NCI-H2171 (cell line): Measurements from ENCODE around the gene FOXN3.
"Not testable (repeated sequence)": the region's sequence is repeated elsewhere in the genome, so short reads cannot be mapped to it uniquely, and the experiment has no call there.

ENCODE experiments used
- DNase-seq: peaks from one replicate; lab custom pipeline; 2025; lab: John Stamatoyannopoulos, UW

The FOXN3 gene

GRCh38 chr14:89303456-89304435, 113.3 kb downstream of the FOXN3 start:
- DNase-seq: no peak

GRCh38 chr14:89302396-89302950, 114.6 kb downstream of the FOXN3 start:
- DNase-seq: no peak

GRCh38 chr14:89299587-89299986, 117.4 kb downstream of the FOXN3 start:
- DNase-seq: no peak

GRCh38 chr14:89298056-89298834, 118.8 kb downstream of the FOXN3 start:
- DNase-seq: no peak

- no peak for DNase-seq
Observed at GRCh38 chr14:89296281-89296745, 120.7 kb downstream of the FOXN3 start.

GRCh38 chr14:89294872-89295271, 122.2 kb downstream of the FOXN3 start:
- DNase-seq: no peak

GRCh38 chr14:89294469-89294868, 122.6 kb downstream of the FOXN3 start:
- DNase-seq: not testable (repeated sequence)

GRCh38 chr14:89294060-89294459, 123.0 kb downstream of the FOXN3 start:
- no peak for DNase-seq

- no peak for DNase-seq
Observed at GRCh38 chr14:89293314-89293916, 123.6 kb downstream of the FOXN3 start.

- DNase-seq: no peak
Observed at GRCh38 chr14:89292579-89293313, 124.3 kb downstream of the FOXN3 start.

GRCh38 chr14:89291351-89291940, 125.6 kb downstream of the FOXN3 start:
- no peak for DNase-seq

GRCh38 chr14:89290813-89291212, 126.2 kb downstream of the FOXN3 start:
- no peak for DNase-seq

GRCh38 chr14:89289477-89289876, 127.6 kb downstream of the FOXN3 start:
- DNase-seq: no peak

- no peak for DNase-seq
Observed at GRCh38 chr14:89288114-89288513, 128.9 kb downstream of the FOXN3 start.

GRCh38 chr14:89284333-89285058, 132.5 kb downstream of the FOXN3 start:
- peak; percentile 30 for DNase-seq

- DNase-seq: no peak
Observed at GRCh38 chr14:89283327-89284060, 133.5 kb downstream of the FOXN3 start.

- no peak for DNase-seq
Observed at GRCh38 chr14:89282191-89282590, 134.8 kb downstream of the FOXN3 start.

GRCh38 chr14:89280600-89280999, 136.4 kb downstream of the FOXN3 start:
- no peak for DNase-seq

- DNase-seq: peak; percentile 35
Observed at GRCh38 chr14:89279649-89280232, 137.3 kb downstream of the FOXN3 start.
